HT1080 (cell line): ENCODE data around the gene IFNA21. TPM values are rescaled to one million over a fixed set of nuclear protein-coding genes. Genes with fewer than 3 reads are reported as not detected.
"Not testable (repeated sequence)": the region's sequence is repeated elsewhere in the genome, so short reads cannot be mapped to it uniquely, and the experiment has no call there.

ENCODE experiments used
- DNase-seq: peaks from one replicate; pipeline ENCODE4 v3.0.0-alpha.2; 2015; ENCODE audit warnings: low read depth
- small RNA-seq: library from RNA; depleted of rRNA; stranded (forward); fragments of <200 nt; gene quantifications from one replicate; pipeline ENCODE3, GENCODE V24; 2014
- total RNA-seq: library from RNA; depleted of rRNA; stranded (reverse); fragments of >200 nt; shearing (Covaris generic); gene quantifications from 2 replicates; pipeline ENCODE4 v1.2.3, GENCODE V29; 2014; rRNA removed

IFNA21 gene
- total RNA-seq, 1 experiment from 2014 or later: not detected

GRCh38 chr9:21144603-21145002, 21.9 kb downstream of the IFNA21 start:
- DNase-seq: no peak

GRCh38 chr9:21141427-21141882, 25.0 kb downstream of the IFNA21 start, which contains the start of gene IFNW1:
IFNW1 (minus strand) TSS chr9:21141832; CDS start chr9:21141570, 262 bp downstream.
- no peak for DNase-seq

- DNase-seq: no peak
Measured at GRCh38 chr9:21137020-21137419, 29.4 kb downstream of the IFNA21 start.

- no peak for DNase-seq
Measured at GRCh38 chr9:21135736-21136135, 30.7 kb downstream of the IFNA21 start.

- DNase-seq: not testable (repeated sequence)
Measured at GRCh38 chr9:21128186-21128585, 38.3 kb downstream of the IFNA21 start.

DNA sequence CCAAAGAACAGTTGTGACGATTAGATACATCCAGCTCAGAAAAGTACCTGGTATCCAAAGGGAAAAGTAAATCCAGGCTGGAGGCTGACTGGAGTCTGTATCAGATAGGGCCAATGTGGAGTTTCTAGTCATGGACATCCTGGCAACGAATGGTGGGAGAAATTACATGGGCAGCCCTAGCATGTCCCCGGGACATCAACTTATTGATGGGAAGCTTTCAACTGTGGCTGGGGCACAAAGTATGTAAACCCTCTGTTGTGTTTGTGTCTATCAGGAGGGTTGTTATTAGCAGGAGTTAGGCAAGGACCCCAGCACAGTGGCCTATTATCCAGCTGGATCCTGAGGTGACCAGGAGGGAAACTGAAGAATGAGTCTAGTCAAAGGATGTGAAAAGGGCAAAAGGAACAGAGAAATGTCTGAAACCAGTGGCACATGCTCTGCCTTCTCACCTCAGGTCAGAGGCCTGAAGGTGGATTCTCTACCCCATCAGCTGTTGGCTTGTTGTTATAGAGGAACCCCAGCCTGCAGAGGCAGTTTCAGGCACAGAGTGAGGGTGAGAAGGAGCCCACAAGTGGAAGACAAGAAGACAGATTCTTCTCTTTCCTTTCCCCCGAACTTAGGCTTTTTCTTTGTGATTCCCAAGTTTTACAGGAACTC, 44.7 kb downstream of the IFNA21 start:
- no peak for DNase-seq

- no peak for DNase-seq
Measured at GRCh38 chr9:21121079-21121478, 45.4 kb downstream of the IFNA21 start.

DNA sequence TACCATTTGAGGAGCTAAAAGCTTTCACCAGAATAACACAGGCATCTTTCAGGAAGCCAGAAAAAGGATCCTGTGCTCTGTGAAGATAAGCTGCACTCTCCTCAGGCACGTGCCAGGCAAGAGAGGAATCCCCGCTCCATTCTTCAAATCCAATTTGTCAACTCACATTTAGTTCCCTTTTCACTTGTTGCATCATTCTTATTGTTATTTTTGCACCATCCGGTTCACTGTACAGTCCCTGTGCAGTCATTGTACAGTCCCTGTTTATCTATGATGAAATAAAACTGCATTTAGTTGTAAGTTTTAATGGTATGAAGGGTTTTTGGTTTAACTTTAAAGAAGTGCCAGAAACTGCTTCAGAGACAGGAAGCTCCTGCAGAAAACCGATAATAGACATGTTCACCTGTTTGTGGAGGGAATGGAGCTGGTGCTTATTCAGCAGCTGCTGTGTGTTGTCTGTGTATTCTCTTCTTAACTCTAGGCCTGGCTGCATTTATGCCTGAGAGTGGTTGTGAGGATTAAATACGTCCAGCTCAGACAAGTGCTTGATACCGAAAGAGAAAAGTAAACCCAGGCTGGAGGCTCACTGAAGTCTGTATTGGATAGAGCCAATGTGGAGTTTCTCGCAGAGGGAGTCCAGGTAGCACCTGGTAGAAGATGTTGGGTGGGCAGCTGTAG, 47.2 kb downstream of the IFNA21 start:
- no peak for DNase-seq

Small RNA genes within 50 kb of the gene (small RNA-seq; reads per million reads assigned to genes)
- gene RF00019: not detected

Other genes starting within 250 kb of the IFNA21 start
- gene HACD4, start 135.0 kb downstream of the IFNA21 start, total RNA-seq: not detected in 2 replicates
- gene IFNB1, start 88.7 kb downstream of the IFNA21 start, total RNA-seq: not detected in 2 replicates
- gene IFNW1, start 24.8 kb downstream of the IFNA21 start, total RNA-seq: not detected in 2 replicates
- gene IFNA4, start 20.9 kb upstream of the IFNA21 start, total RNA-seq: not detected in 2 replicates
- not detected in 2 replicates for gene IFNA7, start 35.5 kb upstream of the IFNA21 start, total RNA-seq
- not detected in 2 replicates for gene IFNA10, start 40.5 kb upstream of the IFNA21 start, total RNA-seq
- gene IFNA16, start 50.7 kb upstream of the IFNA21 start, total RNA-seq: not detected in 2 replicates
- not detected in 2 replicates for gene IFNA17, start 61.6 kb upstream of the IFNA21 start, total RNA-seq
- gene IFNA14, start 73.3 kb upstream of the IFNA21 start, total RNA-seq: not detected in 2 replicates
- gene IFNA5, start 138.7 kb upstream of the IFNA21 start, total RNA-seq: not detected in 2 replicates
- 21.6 and 25.0 TPM in 2 replicates for gene KLHL9, start 168.7 kb upstream of the IFNA21 start, total RNA-seq
- gene IFNA6, start 184.2 kb upstream of the IFNA21 start, total RNA-seq: not detected in 2 replicates
- gene IFNA13, start 201.4 kb upstream of the IFNA21 start, total RNA-seq: not detected in 2 replicates
- not detected in 2 replicates for gene IFNA2, start 218.7 kb upstream of the IFNA21 start, total RNA-seq
- not detected in 2 replicates for gene IFNA8, start 242.5 kb upstream of the IFNA21 start, total RNA-seq